Liver (tissue), 9 donors: Measurements from ENCODE around the gene GRM2. TPM values are rescaled to one million over a fixed set of nuclear protein-coding genes. Genes with fewer than 3 reads are reported as not detected.

ENCODE experiments used
- DNase-seq: peaks from one replicate; pipeline ENCODE4 v3.0.0-alpha.2; 2017; ENCODE audit warnings: low spot score
- H3K27ac ChIP-seq, 2 donors: one replicate each; pipeline ENCODE4 v1.7.0; 2013; ENCODE audit warnings: inconsistent platforms in 2 of 2, low read length in 2 of 2, control low read depth in 1 of 2, low read depth in 1 of 2, mild to moderate bottlenecking in 1 of 2
- H3K27me3 ChIP-seq, 4 donors: one replicate each; pipeline versions ENCODE4 v1.6.1 to v1.7.0; 2013; ENCODE audit warnings: low read length in 3 of 4, inconsistent platforms in 1 of 4, mild to moderate bottlenecking in 1 of 4, moderate library complexity in 1 of 4; ENCODE audit not compliant: control insufficient read depth in 4 of 4, insufficient read depth in 4 of 4
- H3K36me3 ChIP-seq, 4 donors: one replicate each; pipeline versions ENCODE4 v1.6.1 to v1.7.0; 2013; ENCODE audit warnings: low read length in 3 of 4, mild to moderate bottlenecking in 3 of 4, low read depth in 1 of 4, moderate library complexity in 1 of 4; ENCODE audit not compliant: control insufficient read depth in 4 of 4, insufficient read depth in 3 of 4
- H3K4me1 ChIP-seq, 4 donors: one replicate each; pipeline versions ENCODE4 v1.6.1 to v1.7.0; 2013; ENCODE audit warnings: low read length in 3 of 4, mild to moderate bottlenecking in 3 of 4, moderate library complexity in 1 of 4; ENCODE audit not compliant: control insufficient read depth in 4 of 4, insufficient read depth in 4 of 4
- H3K4me3 ChIP-seq, 3 donors: one replicate each; pipeline versions ENCODE4 v1.6.1 to v1.7.0; 2013; ENCODE audit warnings: low read length in 3 of 3, control low read depth in 1 of 3, low read depth in 1 of 3, mild to moderate bottlenecking in 1 of 3
- H3K9ac ChIP-seq, 2 donors: one replicate each; pipeline ENCODE4 v1.7.0; 2013; ENCODE audit warnings: low read length in 2 of 2, mild to moderate bottlenecking in 2 of 2, moderate library complexity in 2 of 2, control low read depth in 1 of 2, low read depth in 1 of 2
- H3K9me3 ChIP-seq, 4 donors: one replicate each; pipeline versions ENCODE4 v1.6.1 to v1.7.0; 2013; ENCODE audit warnings: low read length in 3 of 4; ENCODE audit not compliant: control insufficient read depth in 4 of 4
- CTCF ChIP-seq: fragments of 150-350 bp; IDR thresholded peaks from 2 replicates; pipeline ENCODE4 v1.5.1; 2017; ENCODE audit warnings: improper control_type of control experiment, low read depth, low read length; ENCODE audit not compliant: missing input control
- EGR1 ChIP-seq, 2 donors: IDR thresholded peaks; 2 replicates each; pipeline ENCODE4 v1.6.1; 2016 to 2018; ENCODE audit warnings: antibody characterized with exemption in 2 of 2, low read depth in 2 of 2
- FOXA1 ChIP-seq: IDR thresholded peaks from 2 replicates; pipeline ENCODE4 v1.6.1; 2016; ENCODE audit warnings: antibody characterized with exemption
- FOXA2 ChIP-seq: IDR thresholded peaks from 2 replicates; pipeline ENCODE4 v1.6.1; 2016; ENCODE audit warnings: antibody characterized with exemption
- GABPA ChIP-seq, 2 donors: IDR thresholded peaks in 1 of 2; conservative IDR thresholded peaks in 1 of 2; 2 replicates each; pipeline ENCODE4 v1.6.1; 2016; ENCODE audit warnings: antibody characterized with exemption in 2 of 2, mild to moderate bottlenecking in 1 of 2, moderate library complexity in 1 of 2
- HNF4A ChIP-seq, 2 donors: conservative IDR thresholded peaks; 2 replicates each; pipeline ENCODE4 v1.6.1; 2016; ENCODE audit warnings: antibody characterized with exemption in 2 of 2, mild to moderate bottlenecking in 2 of 2
- HNF4G ChIP-seq: IDR thresholded peaks from 2 replicates; pipeline ENCODE4 v1.6.1; 2016; ENCODE audit warnings: antibody characterized with exemption
- JUND ChIP-seq, 2 donors: IDR thresholded peaks; 2 replicates each; pipeline ENCODE4 v1.6.1; 2016; ENCODE audit warnings: antibody characterized with exemption in 2 of 2
- NR2F2 ChIP-seq: IDR thresholded peaks from 2 replicates; pipeline ENCODE4 v1.6.1; 2016; ENCODE audit warnings: antibody characterized with exemption
- RAD21 ChIP-seq, 2 donors: IDR thresholded peaks; 2 replicates each; pipeline ENCODE4 v1.6.1; 2016; ENCODE audit warnings: antibody characterized with exemption in 2 of 2, mild to moderate bottlenecking in 2 of 2
- REST ChIP-seq: IDR thresholded peaks from 2 replicates; pipeline ENCODE4 v1.6.1; 2016; ENCODE audit warnings: antibody characterized with exemption, mild to moderate bottlenecking
- RXRA ChIP-seq, 2 donors: IDR thresholded peaks; 2 replicates each; pipeline ENCODE4 v1.6.1; 2017 to 2018; ENCODE audit warnings: antibody characterized with exemption in 2 of 2, mild to moderate bottlenecking in 1 of 2
- SP1 ChIP-seq: IDR thresholded peaks from 2 replicates; pipeline ENCODE4 v1.6.1; 2018; ENCODE audit warnings: antibody characterized with exemption, mild to moderate bottlenecking
- TAF1 ChIP-seq: conservative IDR thresholded peaks from 2 replicates; pipeline ENCODE4 v1.6.1; 2016; ENCODE audit warnings: antibody characterized with exemption, mild to moderate bottlenecking
- YY1 ChIP-seq: IDR thresholded peaks from 2 replicates; pipeline ENCODE4 v1.6.1; 2016; ENCODE audit warnings: antibody characterized with exemption, mild to moderate bottlenecking
- ZBTB33 ChIP-seq: IDR thresholded peaks from 2 replicates; pipeline ENCODE4 v1.6.1; 2016; ENCODE audit warnings: antibody characterized with exemption
- WGBS: extraction: QIAGEN DNeasy Blood & Tissue Kit; methylation state at CpG from one replicate; pipeline ENCODE4 v1.1.7; 2013; 5-methylcytosine and 5-hydroxymethylcytosine counted together
- polyA plus RNA-seq, 2 donors: library from polyadenylated mRNA; stranded (reverse) in 1 of 2; unstranded in 1 of 2; fragments of 200-250 nt in 1 of 2; fragments of >200 nt in 1 of 2; fragmentation: Nextera tagmentation in 1 of 2; extraction: Ambion mirVana in 1 of 2; gene quantifications; one replicate each; pipeline versions ENCODE4 v1.2.1 to v1.2.3, GENCODE V29; 2013 to 2015
- total RNA-seq, 2 donors: library from RNA; depleted of rRNA; stranded (reverse); fragments of >200 nt; gene quantifications; one replicate each; pipeline ENCODE4 v1.2.3, GENCODE V29; 2014
- TF ChIP-seq, protein P1 (sequence below): IDR thresholded peaks from 2 replicates; pipeline ENCODE4 v1.6.1; 2016; ENCODE audit warnings: antibody characterized with exemption
- TF ChIP-seq, protein P2 (sequence below): IDR thresholded peaks from 2 replicates; pipeline ENCODE4 v1.6.1; 2016; ENCODE audit warnings: antibody characterized with exemption
- donor health status: healthy.
- donor health status: healthy.
- donor health status: healthy.
- donor health status: healthy.
- donor health status: healthy.

Gene GRM2
- total and polyA plus RNA-seq, 4 donors: 0.02 to 0.08 TPM; not detected in 2

- no peak overlapping the region for H3K4me3 ChIP-seq
- TF ChIP-seq, protein P1, sequence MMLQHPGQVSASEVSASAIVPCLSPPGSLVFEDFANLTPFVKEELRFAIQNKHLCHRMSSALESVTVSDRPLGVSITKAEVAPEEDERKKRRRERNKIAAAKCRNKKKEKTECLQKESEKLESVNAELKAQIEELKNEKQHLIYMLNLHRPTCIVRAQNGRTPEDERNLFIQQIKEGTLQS: no peak
- no peak for TF ChIP-seq REST
- no peak for TF ChIP-seq GABPA (IDR thresholded peaks at IDR 0.05 in 1 of 2, conservative IDR thresholded peaks at IDR 0.05 in 1 of 2)
- no peak for TF ChIP-seq HNF4G
- no peak for TF ChIP-seq YY1
- TF ChIP-seq EGR1 (IDR thresholded peaks at IDR 0.05; ENCODE audit: low read depth in 2 of 2): no peak
- no peak for TF ChIP-seq FOXA2
- TF ChIP-seq, protein P2, sequence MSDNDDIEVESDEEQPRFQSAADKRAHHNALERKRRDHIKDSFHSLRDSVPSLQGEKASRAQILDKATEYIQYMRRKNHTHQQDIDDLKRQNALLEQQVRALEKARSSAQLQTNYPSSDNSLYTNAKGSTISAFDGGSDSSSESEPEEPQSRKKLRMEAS: no peak
- TF ChIP-seq FOXA1: no peak
- no peak for TF ChIP-seq NR2F2
- no peak for TF ChIP-seq CTCF
- no peak for TF ChIP-seq ZBTB33
- no peak for TF ChIP-seq HNF4A (conservative IDR thresholded peaks at IDR 0.05)
- no peak for TF ChIP-seq RXRA (IDR thresholded peaks at IDR 0.05)
- no peak for TF ChIP-seq JUND (IDR thresholded peaks at IDR 0.05)
- no peak for TF ChIP-seq RAD21 (IDR thresholded peaks at IDR 0.05)
- TF ChIP-seq TAF1: no peak
- TF ChIP-seq SP1: no peak
- no peaks in the 10 kb centered on the region for H3K36me3 ChIP-seq
- no peak overlapping the region for H3K9ac ChIP-seq
- 93% methylated on average over 10 of the region's 10 CpGs for WGBS
- H3K27me3 ChIP-seq: no peaks in the 10 kb centered on the region
- no peaks in the 10 kb centered on the region for H3K4me1 ChIP-seq
- DNase-seq: no peak
- no peak overlapping the region for H3K27ac ChIP-seq
- no peaks in the 10 kb centered on the region for H3K9me3 ChIP-seq
These were observed 10.6 kb downstream of the GRM2 start for GRCh38 chr3:51717446-51717845.
